H9 (cell line): ENCODE data around the gene LIX1L. TPM values are rescaled to one million over a fixed set of nuclear protein-coding genes. Genes with fewer than 3 reads are reported as not detected.

Experiments used
- DNase-seq: peaks from one replicate; pipeline ENCODE4 v3.0.0-alpha.2; 2017
- H2AFZ ChIP-seq: one replicate; pipeline ENCODE4 v1.6.1; 2013; ENCODE audit warnings: mild to moderate bottlenecking, low read length, control low read depth, moderate library complexity
- H2AK5ac ChIP-seq: 2 replicates; pipeline ENCODE4 v1.6.1; 2013; ENCODE audit warnings: low read length, control low read depth, mixed read lengths; ENCODE audit not compliant: insufficient read length
- H2BK120ac ChIP-seq: one replicate; pipeline ENCODE4 v1.6.1; 2013; ENCODE audit warnings: low read depth, mild to moderate bottlenecking, low read length, control low read depth, inconsistent platforms; ENCODE audit not compliant: poor library complexity, severe bottlenecking
- H2BK12ac ChIP-seq: 2 replicates; pipeline ENCODE4 v1.6.1; 2013; ENCODE audit warnings: low read length, control low read depth, mixed read lengths, low read depth; ENCODE audit not compliant: insufficient read length
- H2BK15ac ChIP-seq: 2 replicates; pipeline ENCODE4 v1.6.1; 2013; ENCODE audit warnings: low read depth, low read length, control low read depth
- H2BK20ac ChIP-seq: one replicate; pipeline ENCODE4 v1.6.1; 2013; ENCODE audit warnings: low read depth, mild to moderate bottlenecking, low read length, control low read depth, inconsistent platforms; ENCODE audit not compliant: poor library complexity, severe bottlenecking
- H2BK5ac ChIP-seq: 2 replicates; pipeline ENCODE4 v1.6.1; 2013; ENCODE audit warnings: low read length, control low read depth, mixed read lengths; ENCODE audit not compliant: insufficient read length
- H3K14ac ChIP-seq: 2 replicates; pipeline ENCODE4 v1.6.1; 2013; ENCODE audit warnings: low read length, control low read depth; ENCODE audit not compliant: insufficient read depth
- H3K18ac ChIP-seq: 2 replicates; pipeline ENCODE4 v1.6.1; 2013; ENCODE audit warnings: low read depth, mild to moderate bottlenecking, mixed read lengths, low read length, control low read depth; ENCODE audit not compliant: insufficient read length
- H3K23ac ChIP-seq: 2 replicates; pipeline ENCODE4 v1.6.1; 2013; ENCODE audit warnings: low read length, control low read depth, mixed read lengths, low read depth; ENCODE audit not compliant: insufficient read length
- H3K23me2 ChIP-seq: 2 replicates; pipeline ENCODE4 v1.6.1; 2013; ENCODE audit warnings: low read depth, mild to moderate bottlenecking, mixed read lengths, low read length, control low read depth; ENCODE audit not compliant: insufficient read length, poor library complexity, severe bottlenecking
- H3K27ac ChIP-seq: 2 replicates; pipeline ENCODE4 v1.5.1; 2013; ENCODE audit warnings: low read length, control low read depth, mixed read lengths, low read depth; ENCODE audit not compliant: insufficient read length
- H3K27me3 ChIP-seq: 2 replicates; pipeline ENCODE4 v1.6.1; 2013; ENCODE audit warnings: low read length, control low read depth, inconsistent platforms; ENCODE audit not compliant: insufficient read depth
- H3K4ac ChIP-seq: 2 replicates; pipeline ENCODE4 v1.6.1; 2013; ENCODE audit warnings: low read depth, mild to moderate bottlenecking, control low read depth, inconsistent platforms, low read length, moderate library complexity
- H3K4me1 ChIP-seq: 2 replicates; pipeline ENCODE4 v1.6.1; 2013; ENCODE audit warnings: low read length, control low read depth, inconsistent platforms; ENCODE audit not compliant: insufficient read depth
- H3K4me2 ChIP-seq: 2 replicates; pipeline ENCODE4 v1.6.1; 2013; ENCODE audit warnings: low read length, control low read depth, mixed read lengths; ENCODE audit not compliant: insufficient read length, insufficient read depth
- H3K56ac ChIP-seq: 2 replicates; pipeline ENCODE4 v1.6.1; 2013; ENCODE audit warnings: low read depth, mild to moderate bottlenecking, mixed read lengths, low read length, control low read depth; ENCODE audit not compliant: insufficient read length
- H3K79me1 ChIP-seq: 2 replicates; pipeline ENCODE4 v1.6.1; 2013; ENCODE audit warnings: low read depth, mild to moderate bottlenecking, moderate library complexity, low read length, control low read depth, inconsistent platforms; ENCODE audit not compliant: insufficient read depth, poor library complexity, severe bottlenecking
- H3K79me2 ChIP-seq: 2 replicates; pipeline ENCODE4 v1.6.1; 2013; ENCODE audit warnings: low read length, control low read depth, inconsistent platforms; ENCODE audit not compliant: insufficient read depth
- H3K9ac ChIP-seq: 2 replicates; pipeline ENCODE4 v1.6.1; 2013; ENCODE audit warnings: low read length, control low read depth, mixed read lengths; ENCODE audit not compliant: insufficient read length; ENCODE audit errors: extremely low read depth
- H3K9me3 ChIP-seq: one replicate; pipeline ENCODE4 v1.6.1; 2013; ENCODE audit warnings: low read depth, low read length, inconsistent platforms; ENCODE audit not compliant: control insufficient read depth
- H3T11ph ChIP-seq: one replicate; pipeline ENCODE4 v1.6.1; 2013; ENCODE audit warnings: mild to moderate bottlenecking, low read length, control low read depth, inconsistent platforms
- H4K20me1 ChIP-seq: one replicate; pipeline ENCODE4 v1.6.1; 2013; ENCODE audit not compliant: control insufficient read depth, insufficient read length, insufficient read depth
- H4K5ac ChIP-seq: 2 replicates; pipeline ENCODE4 v1.6.1; 2013; ENCODE audit warnings: low read depth, mild to moderate bottlenecking, mixed read lengths, low read length, control low read depth; ENCODE audit not compliant: insufficient read length
- H4K8ac ChIP-seq: replicated peaks from 2 replicates; pipeline ENCODE4 v1.6.1; 2013; ENCODE audit warnings: low read length, control low read depth, mixed read lengths, low read depth; ENCODE audit not compliant: insufficient read length
- H4K91ac ChIP-seq: 2 replicates; pipeline ENCODE4 v1.6.1; 2013; ENCODE audit warnings: low read depth, mild to moderate bottlenecking, moderate library complexity, mixed read lengths, low read length, control low read depth; ENCODE audit not compliant: insufficient read length
- H3K27ac Mint-ChIP-seq, 3 experiments: 2 replicates in 2 of 3; 3 replicates in 1 of 3; pipeline ENCODE4 v1.8.0; 2020 to 2021; ENCODE audit warnings: mixed read lengths in 3 of 3, mild to moderate bottlenecking in 1 of 3, moderate library complexity in 1 of 3
- H3K27me3 Mint-ChIP-seq: 2 replicates; pipeline ENCODE4 v1.8.0; 2021; ENCODE audit warnings: low read depth, mild to moderate bottlenecking, moderate library complexity, mixed read lengths
- H3K36me3 Mint-ChIP-seq, 3 experiments: 2 replicates in 2 of 3; 3 replicates in 1 of 3; pipeline ENCODE4 v1.8.0; 2020 to 2021; ENCODE audit warnings: low read depth in 3 of 3, mixed read lengths in 3 of 3; ENCODE audit not compliant: insufficient read depth in 1 of 3
- H3K4me1 Mint-ChIP-seq, 2 experiments: 2 replicates each; pipeline ENCODE4 v1.8.0; 2020; ENCODE audit warnings: mixed read lengths in 2 of 2
- H3K4me3 Mint-ChIP-seq, 2 experiments: 2 replicates in 1 of 2; 3 replicates in 1 of 2; pipeline ENCODE4 v1.8.0; 2020 to 2021; ENCODE audit warnings: mild to moderate bottlenecking in 2 of 2, mixed read lengths in 2 of 2, moderate library complexity in 1 of 2
- H3K9me3 Mint-ChIP-seq, 2 experiments: 2 replicates in 1 of 2; 3 replicates in 1 of 2; pipeline ENCODE4 v1.8.0; 2020; ENCODE audit warnings: mild to moderate bottlenecking in 2 of 2, mixed read lengths in 2 of 2, moderate library complexity in 1 of 2
- CTCF ChIP-seq: fragments of 200-600 bp; sonication (generic); conservative IDR thresholded peaks from 3 replicates; pipeline ENCODE4 v1.8.0; 2021; ENCODE audit warnings: antibody characterized with exemption, mild to moderate bottlenecking
- WGBS: extraction: QIAGEN DNeasy Blood & Tissue Kit; methylation state at CpG from one replicate; pipeline ENCODE4 v1.1.7; 2013; ENCODE audit warnings: missing lambda C conversion rate, low lambda C conversion rate, mixed read lengths; ENCODE audit not compliant: insufficient read length; ENCODE audit errors: extremely low coverage; 5-methylcytosine and 5-hydroxymethylcytosine counted together
- total RNA-seq: library from RNA; stranded (reverse); gene quantifications from 2 replicates; pipeline ENCODE4 v1.2.1, GENCODE V29; 2021

Gene LIX1L
- total RNA-seq, 1 experiment from 2014 or later, result 5.9 TPM

DNA sequence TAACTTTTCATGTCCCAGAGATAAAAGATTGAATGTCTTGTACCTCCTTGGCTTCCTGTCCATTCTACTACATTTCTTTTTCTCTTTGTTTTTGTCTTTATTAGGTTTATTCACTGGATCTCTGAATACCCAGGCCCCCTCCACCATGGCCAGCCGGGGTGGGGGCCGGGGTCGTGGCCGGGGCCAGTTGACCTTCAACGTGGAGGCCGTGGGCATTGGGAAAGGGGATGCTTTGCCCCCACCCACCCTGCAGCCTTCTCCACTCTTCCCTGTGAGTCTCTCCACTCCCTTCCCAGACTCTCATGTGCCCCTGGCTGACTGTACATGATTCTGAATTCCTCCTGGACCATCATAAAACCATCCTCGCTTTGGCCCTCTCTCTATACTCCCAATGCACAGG lies 16.9 kb upstream of the LIX1L start:
- no peak overlapping the region for H3K23ac ChIP-seq
- no peak overlapping the region for H3K9ac ChIP-seq
- H3K4me1 ChIP-seq, result peaks cover 6% of the 10 kb centered on the region
- H2BK15ac ChIP-seq, result no peak overlapping the region
- H3K56ac ChIP-seq, result no peak overlapping the region
- H2BK12ac ChIP-seq, result no peak overlapping the region
- no peak overlapping the region for H3K4me2 ChIP-seq
- no peaks in the 10 kb centered on the region for H3K79me2 ChIP-seq
- no peak overlapping the region for H3T11ph ChIP-seq
- no peaks in the 10 kb centered on the region for H3K79me1 ChIP-seq
- no peak overlapping the region for H4K5ac ChIP-seq
- no peak for TF ChIP-seq CTCF
- Mint-ChIP-seq H3K4me3 (no peak overlapping the region), H3K36me3 (no peaks in the 10 kb centered on the region), H3K9me3 (no peaks in the 10 kb centered on the region), H3K27me3 (no peaks in the 10 kb centered on the region), H3K27ac (no peak overlapping the region; a peak in 1 of 7 replicates), H3K4me1 (peaks cover 0 to 6% of the 10 kb centered on the region in 2 experiments; a peak in 2 of 4 replicates)
- no peak overlapping the region for H2BK120ac ChIP-seq
- H4K8ac ChIP-seq, result no peak overlapping the region
- H3K14ac ChIP-seq, result no peak overlapping the region
- no peak overlapping the region for H3K18ac ChIP-seq
- H3K27ac ChIP-seq, result no peak overlapping the region
- no peak overlapping the region for H2BK5ac ChIP-seq
- no peaks in the 10 kb centered on the region for H3K9me3 ChIP-seq
- no peak overlapping the region for H2AK5ac ChIP-seq
- no peak overlapping the region for H2BK20ac ChIP-seq
- DNase-seq, result no peak
- H3K4ac ChIP-seq, result no peak overlapping the region
- H3K23me2 ChIP-seq, result no peaks in the 10 kb centered on the region
- no CpG with 5 or more reads among the region's 7 CpGs for WGBS
- H4K20me1 ChIP-seq, result no peaks in the 10 kb centered on the region
- H3K27me3 ChIP-seq, result no peaks in the 10 kb centered on the region
- H2AFZ ChIP-seq, result no peak overlapping the region
- H4K91ac ChIP-seq, result no peak overlapping the region
